ENCODE data around the gene LRRFIP1.
"Not testable (repeated sequence)": the region's sequence is repeated elsewhere in the genome, so short reads cannot be mapped to it uniquely, and the experiment has no call there.

Gene LRRFIP1

GRCh38 chr2:237657063-237657462, 29.7 kb downstream of the LRRFIP1 start:
- no peak for DNase-seq (ENCODE audit: low read depth in 1 of 2, low spot score in 1 of 2)
- in situ Hi-C loops (cut with HindIII; ENCODE audit: low pct_unique_long_range_greater_than_20kb, low sequenced_read_pairs), result no loop called here

GRCh38 chr2:237660381-237660900, 33.1 kb downstream of the LRRFIP1 start:
- no peak for TF ChIP-seq JUND (IDR thresholded peaks at IDR 0.05; ENCODE audit: low read depth)
- DNase-seq (ENCODE audit: low read depth in 1 of 2, low spot score in 1 of 2), result peak in 1 of 2 experiments; percentile 76
- in situ Hi-C loops (cut with HindIII; ENCODE audit: low pct_unique_long_range_greater_than_20kb, low sequenced_read_pairs), result no loop called here

More at GRCh38 chr2:237657063-237657462, 29.7 kb downstream of the LRRFIP1 start:
- TF ChIP-seq JUND (IDR thresholded peaks at IDR 0.05; ENCODE audit: low read depth), result no peak

GRCh38 chr2:237661270-237661669, 33.9 kb downstream of the LRRFIP1 start:
- in situ Hi-C loops (cut with HindIII; ENCODE audit: low pct_unique_long_range_greater_than_20kb, low sequenced_read_pairs), result no loop called here
- no peak for TF ChIP-seq JUND (IDR thresholded peaks at IDR 0.05; ENCODE audit: low read depth)
- DNase-seq (ENCODE audit: low read depth in 1 of 2, low spot score in 1 of 2), result no peak

GRCh38 chr2:237661799-237662328, 34.5 kb downstream of the LRRFIP1 start:
- TF ChIP-seq JUND (IDR thresholded peaks at IDR 0.05; ENCODE audit: low read depth), result no peak
- DNase-seq (ENCODE audit: low read depth in 1 of 2, low spot score in 1 of 2), result no peak
- in situ Hi-C loops (cut with HindIII; ENCODE audit: low pct_unique_long_range_greater_than_20kb, low sequenced_read_pairs), result no loop called here

GRCh38 chr2:237662671-237663093, 35.3 kb downstream of the LRRFIP1 start:
- peak in 1 of 2 experiments; percentile 91 for DNase-seq (ENCODE audit: low read depth in 1 of 2, low spot score in 1 of 2)
- TF ChIP-seq JUND (IDR thresholded peaks at IDR 0.05; ENCODE audit: low read depth), result no peak
- in situ Hi-C loops (cut with HindIII; ENCODE audit: low pct_unique_long_range_greater_than_20kb, low sequenced_read_pairs), result no loop called here

- TF ChIP-seq JUND (IDR thresholded peaks at IDR 0.05; ENCODE audit: low read depth), result no peak
- no peak for DNase-seq (ENCODE audit: low read depth in 1 of 2, low spot score in 1 of 2)
- in situ Hi-C loops (cut with HindIII; ENCODE audit: low pct_unique_long_range_greater_than_20kb, low sequenced_read_pairs), result no loop called here
These were observed 36.2 kb downstream of the LRRFIP1 start for GRCh38 chr2:237663517-237664110.

- in situ Hi-C loops (cut with HindIII; ENCODE audit: low pct_unique_long_range_greater_than_20kb, low sequenced_read_pairs), result no loop called here
- no peak for TF ChIP-seq JUND (IDR thresholded peaks at IDR 0.05; ENCODE audit: low read depth)
- no peak for DNase-seq (ENCODE audit: low read depth in 1 of 2, low spot score in 1 of 2)
These were observed 36.8 kb downstream of the LRRFIP1 start for GRCh38 chr2:237664151-237664550.

GRCh38 chr2:237665713-237666143, 38.3 kb downstream of the LRRFIP1 start:
- TF ChIP-seq JUND (IDR thresholded peaks at IDR 0.05; ENCODE audit: low read depth), result no peak
- DNase-seq (ENCODE audit: low read depth in 1 of 2, low spot score in 1 of 2), result no peak
- in situ Hi-C loops (cut with HindIII; ENCODE audit: low pct_unique_long_range_greater_than_20kb, low sequenced_read_pairs), result no loop called here

- no peak for TF ChIP-seq JUND (IDR thresholded peaks at IDR 0.05; ENCODE audit: low read depth)
- in situ Hi-C loops (cut with HindIII; ENCODE audit: low pct_unique_long_range_greater_than_20kb, low sequenced_read_pairs), result no loop called here
These were observed 39.2 kb downstream of the LRRFIP1 start for GRCh38 chr2:237666606-237667005.

GRCh38 chr2:237667050-237667576, 39.7 kb downstream of the LRRFIP1 start:
- DNase-seq (ENCODE audit: low read depth in 1 of 2, low spot score in 1 of 2); in situ Hi-C loops (cut with HindIII; ENCODE audit: low pct_unique_long_range_greater_than_20kb, low sequenced_read_pairs): not testable (repeated sequence)

More at GRCh38 chr2:237666606-237667005, 39.2 kb downstream of the LRRFIP1 start:
- DNase-seq (ENCODE audit: low read depth in 1 of 2, low spot score in 1 of 2), result no peak

GRCh38 chr2:237667893-237668292, 40.5 kb downstream of the LRRFIP1 start:
- TF ChIP-seq JUND (IDR thresholded peaks at IDR 0.05; ENCODE audit: low read depth), result no peak
- no peak for DNase-seq (ENCODE audit: low read depth in 1 of 2, low spot score in 1 of 2)
- in situ Hi-C loops (cut with HindIII; ENCODE audit: low pct_unique_long_range_greater_than_20kb, low sequenced_read_pairs), result no loop called here

GRCh38 chr2:237668440-237668839, 41.1 kb downstream of the LRRFIP1 start:
- no peak for TF ChIP-seq JUND (IDR thresholded peaks at IDR 0.05; ENCODE audit: low read depth)
- no peak for DNase-seq (ENCODE audit: low read depth in 1 of 2, low spot score in 1 of 2)
- in situ Hi-C loops (cut with HindIII; ENCODE audit: low pct_unique_long_range_greater_than_20kb, low sequenced_read_pairs), result no loop called here

GRCh38 chr2:237669283-237669627, 41.9 kb downstream of the LRRFIP1 start:
- TF ChIP-seq JUND (IDR thresholded peaks at IDR 0.05; ENCODE audit: low read depth), result no peak
- DNase-seq (ENCODE audit: low read depth in 1 of 2, low spot score in 1 of 2), result no peak
- in situ Hi-C loops (cut with HindIII; ENCODE audit: low pct_unique_long_range_greater_than_20kb, low sequenced_read_pairs), result no loop called here

All from T47D (cell line).